Endothelial cell (in vitro differentiated cells): ENCODE measurements around the gene KRTAP10-10. TPM values are rescaled to one million over a fixed set of nuclear protein-coding genes. Genes with fewer than 3 reads are reported as not detected.
"Not testable (repeated sequence)": the region's sequence is repeated elsewhere in the genome, so short reads cannot be mapped to it uniquely, and the experiment has no call there.

ENCODE experiments used
- DNase-seq: peaks from one replicate; pipeline ENCODE4 v3.0.0; 2021; ENCODE audit warnings: low spot score
- H3K27ac Mint-ChIP-seq: one replicate; pipeline ENCODE4 v1.8.0; 2021; ENCODE audit warnings: mixed read lengths, inconsistent platforms; ENCODE audit not compliant: unreplicated experiment
- H3K27me3 Mint-ChIP-seq: one replicate; pipeline ENCODE4 v1.8.0; 2021; ENCODE audit warnings: mild to moderate bottlenecking, moderate library complexity, mixed read lengths, inconsistent platforms; ENCODE audit not compliant: unreplicated experiment
- H3K36me3 Mint-ChIP-seq: one replicate; pipeline ENCODE4 v1.8.0; 2021; ENCODE audit warnings: mild to moderate bottlenecking, low read depth, mixed read lengths, inconsistent platforms; ENCODE audit not compliant: unreplicated experiment
- H3K4me1 Mint-ChIP-seq: one replicate; pipeline ENCODE4 v1.8.0; 2021; ENCODE audit warnings: mild to moderate bottlenecking, mixed read lengths, inconsistent platforms; ENCODE audit not compliant: unreplicated experiment
- H3K4me3 Mint-ChIP-seq: one replicate; pipeline ENCODE4 v1.8.0; 2021; ENCODE audit warnings: mild to moderate bottlenecking, mixed read lengths, inconsistent platforms; ENCODE audit not compliant: unreplicated experiment
- H3K9me3 Mint-ChIP-seq: one replicate; pipeline ENCODE4 v1.8.0; 2021; ENCODE audit warnings: mixed read lengths, inconsistent platforms; ENCODE audit not compliant: unreplicated experiment
- total RNA-seq: library from RNA; stranded (reverse); fragmentation: NEBNext Ultra II Directional; extraction: Animal tissue kit (Norgen Biotek cat#: 25700); gene quantifications from one replicate; pipeline ENCODE4 v1.2.1, GENCODE V29; 2021; ENCODE audit not compliant: unreplicated experiment
- TF ChIP-seq, protein P1 (sequence below): fragments of 200-600 bp; sonication (generic); IDR thresholded peaks from one replicate; pipeline ENCODE4 v1.5.0; 2021; ENCODE audit warnings: antibody characterized with exemption; ENCODE audit not compliant: unreplicated experiment

The KRTAP10-10 gene
- total RNA-seq, 1 donor from 2014 or later = not detected

DNA sequence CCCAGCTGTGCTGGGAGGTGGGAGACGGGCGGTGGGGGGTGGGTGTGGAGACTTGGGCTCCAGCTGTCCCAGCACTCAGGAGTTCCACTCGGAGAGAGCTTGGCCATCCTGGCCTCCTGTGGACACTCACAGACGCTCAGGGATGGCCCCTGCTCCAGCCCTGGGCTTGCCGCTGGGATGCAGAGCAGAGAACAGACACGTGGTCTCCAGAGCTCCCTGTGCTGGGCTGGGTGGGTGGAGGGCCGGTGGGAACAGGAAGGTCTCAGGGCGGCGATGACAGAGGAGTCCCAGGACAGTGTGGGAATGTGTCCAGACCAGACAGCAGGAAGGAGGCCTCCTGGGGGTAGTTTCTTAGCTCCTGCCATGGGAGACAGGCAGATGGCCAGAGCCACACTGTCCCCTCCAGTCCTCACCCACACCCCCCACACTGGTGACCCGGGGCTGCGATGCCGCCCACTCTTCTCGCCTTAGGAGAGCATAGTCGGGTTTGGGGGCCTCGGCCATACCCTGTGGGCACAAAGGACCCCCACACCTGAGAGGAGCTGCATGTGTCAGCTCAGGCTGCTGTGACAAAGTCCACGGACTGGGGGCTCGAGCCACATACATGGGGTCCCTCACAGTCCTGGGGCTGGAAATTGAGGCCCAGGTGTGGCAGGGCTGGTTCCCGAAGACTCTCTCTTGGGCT, 8.3 kb upstream of the KRTAP10-10 start:
- no peak for DNase-seq
- H3K27me3 Mint-ChIP-seq = peaks cover 4% of the 10 kb centered on the region
- TF ChIP-seq, protein P1, sequence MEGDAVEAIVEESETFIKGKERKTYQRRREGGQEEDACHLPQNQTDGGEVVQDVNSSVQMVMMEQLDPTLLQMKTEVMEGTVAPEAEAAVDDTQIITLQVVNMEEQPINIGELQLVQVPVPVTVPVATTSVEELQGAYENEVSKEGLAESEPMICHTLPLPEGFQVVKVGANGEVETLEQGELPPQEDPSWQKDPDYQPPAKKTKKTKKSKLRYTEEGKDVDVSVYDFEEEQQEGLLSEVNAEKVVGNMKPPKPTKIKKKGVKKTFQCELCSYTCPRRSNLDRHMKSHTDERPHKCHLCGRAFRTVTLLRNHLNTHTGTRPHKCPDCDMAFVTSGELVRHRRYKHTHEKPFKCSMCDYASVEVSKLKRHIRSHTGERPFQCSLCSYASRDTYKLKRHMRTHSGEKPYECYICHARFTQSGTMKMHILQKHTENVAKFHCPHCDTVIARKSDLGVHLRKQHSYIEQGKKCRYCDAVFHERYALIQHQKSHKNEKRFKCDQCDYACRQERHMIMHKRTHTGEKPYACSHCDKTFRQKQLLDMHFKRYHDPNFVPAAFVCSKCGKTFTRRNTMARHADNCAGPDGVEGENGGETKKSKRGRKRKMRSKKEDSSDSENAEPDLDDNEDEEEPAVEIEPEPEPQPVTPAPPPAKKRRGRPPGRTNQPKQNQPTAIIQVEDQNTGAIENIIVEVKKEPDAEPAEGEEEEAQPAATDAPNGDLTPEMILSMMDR = no peak

GRCh38 chr21:44630440-44630839, 6.7 kb upstream of the KRTAP10-10 start:
- H3K27ac Mint-ChIP-seq = no peak overlapping the region
- no peak for DNase-seq
- H3K27me3 Mint-ChIP-seq = peaks cover 4% of the 10 kb centered on the region
- H3K9me3 Mint-ChIP-seq = peaks cover 4% of the 10 kb centered on the region
- H3K36me3 Mint-ChIP-seq = peaks cover 8% of the 10 kb centered on the region
- no peak overlapping the region for H3K4me3 Mint-ChIP-seq
- TF ChIP-seq, protein P1 = no peak
- H3K4me1 Mint-ChIP-seq = peaks cover 2% of the 10 kb centered on the region

More for the DNA sequence above, 8.3 kb upstream of the KRTAP10-10 start:
- Mint-ChIP-seq H3K27ac (no peak overlapping the region), H3K36me3 (peaks cover 15% of the 10 kb centered on the region), H3K4me1 (peaks cover 2% of the 10 kb centered on the region), H3K9me3 (peaks cover 4% of the 10 kb centered on the region), H3K4me3 (no peak overlapping the region)

GRCh38 chr21:44632067-44632466, 5.1 kb upstream of the KRTAP10-10 start:
- peaks cover 4% of the 10 kb centered on the region for H3K9me3 Mint-ChIP-seq
- peaks cover 6% of the 10 kb centered on the region for H3K27me3 Mint-ChIP-seq
- H3K36me3 Mint-ChIP-seq = peaks cover 8% of the 10 kb centered on the region
- H3K4me3 Mint-ChIP-seq = no peak overlapping the region
- DNase-seq = no peak
- no peak overlapping the region for H3K27ac Mint-ChIP-seq
- TF ChIP-seq, protein P1 = no peak
- peaks cover 2% of the 10 kb centered on the region for H3K4me1 Mint-ChIP-seq

- H3K4me1 Mint-ChIP-seq = no peaks in the 10 kb centered on the region
Measured at GRCh38 chr21:44636209-44637017, 743 bp upstream of the KRTAP10-10 start.

DNA sequence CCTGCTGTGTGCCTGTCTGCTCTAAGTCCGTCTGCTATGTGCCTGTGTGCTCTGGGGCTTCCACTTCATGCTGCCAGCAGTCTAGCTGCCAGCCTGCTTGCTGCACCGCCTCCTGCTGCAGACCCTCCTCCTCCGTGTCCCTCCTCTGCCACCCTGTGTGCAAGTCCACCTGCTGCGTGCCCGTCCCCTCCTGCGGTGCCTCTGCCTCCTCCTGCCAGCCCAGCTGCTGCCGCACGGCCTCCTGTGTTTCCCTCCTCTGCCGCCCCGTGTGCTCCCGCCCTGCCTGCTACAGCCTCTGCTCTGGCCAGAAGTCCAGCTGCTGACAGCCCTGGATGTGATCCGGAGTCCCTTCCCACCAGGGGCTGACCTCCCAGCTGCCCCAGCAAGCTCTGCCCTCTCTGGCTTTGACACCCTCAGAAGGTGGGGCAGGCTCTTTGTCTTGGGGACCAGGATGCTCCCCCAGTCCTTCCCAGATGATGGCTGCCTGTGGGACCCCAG, 744 bp downstream of the KRTAP10-10 start:
- H3K27ac Mint-ChIP-seq = not testable (repeated sequence)

More at GRCh38 chr21:44636209-44637017, 743 bp upstream of the KRTAP10-10 start:
- TF ChIP-seq, protein P1 = no peak
- Mint-ChIP-seq H3K27me3 (peaks cover 5% of the 10 kb centered on the region), H3K9me3 (peaks cover 4% of the 10 kb centered on the region), H3K27ac (no peak overlapping the region), H3K36me3 (peaks cover 8% of the 10 kb centered on the region), H3K4me3 (no peak overlapping the region)
- no peak for DNase-seq

GRCh38 chr21:44638506-44639330, 1.6 kb downstream of the KRTAP10-10 start:
- H3K4me3 Mint-ChIP-seq, H3K9me3 Mint-ChIP-seq, DNase-seq, H3K36me3 Mint-ChIP-seq, H3K27ac Mint-ChIP-seq, H3K27me3 Mint-ChIP-seq, H3K4me1 Mint-ChIP-seq: not testable (repeated sequence)

More for the DNA sequence above, 744 bp downstream of the KRTAP10-10 start:
- DNase-seq, H3K27me3 Mint-ChIP-seq, H3K36me3 Mint-ChIP-seq, H3K4me3 Mint-ChIP-seq, H3K9me3 Mint-ChIP-seq, H3K4me1 Mint-ChIP-seq: not testable (repeated sequence)
